K562 (cell line): Measurements from ENCODE around the gene QPRT. TPM values are rescaled to one million over a fixed set of nuclear protein-coding genes. Genes with fewer than 3 reads are reported as not detected.

Experiments
- ATF3 ChIP-seq, 2 experiments: fragments of 450-650 bp in 1 of 2; sonication (generic) in 1 of 2; formaldehyde crosslinking in 1 of 2; IDR thresholded peaks in 1 of 2; conservative IDR thresholded peaks in 1 of 2; 2 replicates each; pipeline versions ENCODE4 v1.6.1 to v1.8.1; 2016 to 2023; ENCODE audit warnings: mild to moderate bottlenecking in 2 of 2, moderate library complexity in 2 of 2, inconsistent platforms in 1 of 2, missing genetic modification reagents in 1 of 2
- CREB5 ChIP-seq: fragments of 250-450 bp; sonication (Bioruptor Pico); IDR thresholded peaks from 2 replicates; pipeline ENCODE4 v1.5.0; 2020; ENCODE audit warnings: mild to moderate bottlenecking
- DLX4 ChIP-seq: fragments of 250-450 bp; sonication (Bioruptor Pico); IDR thresholded peaks from 2 replicates; pipeline ENCODE4 v1.6.1; 2021; ENCODE audit warnings: mild to moderate bottlenecking
- DPF2 ChIP-seq: fragments of 450-650 bp; IDR thresholded peaks from 2 replicates; pipeline ENCODE4 v1.6.1; 2016
- EZH2 ChIP-seq: IDR thresholded peaks from 2 replicates; pipeline ENCODE4 v1.6.1; 2012; ENCODE audit warnings: low read depth, mild to moderate bottlenecking, inconsistent platforms, low read length, borderline replicate concordance
- HOXB6 ChIP-seq: fragments of 250-450 bp; sonication (Bioruptor Pico); IDR thresholded peaks from 2 replicates; pipeline ENCODE4 v1.5.1; 2022; ENCODE audit warnings: mild to moderate bottlenecking, borderline replicate concordance
- IRF9 ChIP-seq: fragments of 450-650 bp; IDR thresholded peaks from 2 replicates; pipeline ENCODE4 v1.6.1; 2016; ENCODE audit warnings: missing biosample characterization, missing genetic modification characterization
- JUND ChIP-seq, 2 experiments: IDR thresholded peaks; 2 replicates in 1 of 2; 3 replicates in 1 of 2; pipeline ENCODE4 v1.6.1; 2011; ENCODE audit warnings: borderline replicate concordance in 2 of 2, low read depth in 2 of 2, low read length in 2 of 2, improper control_type of control experiment in 1 of 2, missing biosample characterization in 1 of 2, missing genetic modification characterization in 1 of 2, missing genetic modification reagents in 1 of 2
- MTF1 ChIP-seq: fragments of 250-450 bp; sonication (Bioruptor Pico); IDR thresholded peaks from 2 replicates; pipeline ENCODE4 v1.9.0; 2021; ENCODE audit warnings: moderate library complexity, mild to moderate bottlenecking, inconsistent platforms, borderline replicate concordance
- NFIX ChIP-seq: fragments of 250-450 bp; sonication (Bioruptor Pico); IDR thresholded peaks from 2 replicates; pipeline ENCODE4 v1.4.0; 2020; ENCODE audit warnings: low read depth, mild to moderate bottlenecking, moderate library complexity
- PURB ChIP-seq: sonication (generic); formaldehyde crosslinking; IDR thresholded peaks from 2 replicates; pipeline ENCODE4 v1.9.0; 2021; ENCODE audit warnings: low read depth, mild to moderate bottlenecking, missing genetic modification reagents
- RCOR1 ChIP-seq, 2 experiments: IDR thresholded peaks; 2 replicates each; pipeline ENCODE4 v1.6.1; 2012; ENCODE audit warnings: low read depth in 2 of 2, low read length in 2 of 2, borderline replicate concordance in 1 of 2, improper control_type of control experiment in 1 of 2
- RNF219 ChIP-seq: fragments of 250-450 bp; sonication (Bioruptor Pico); IDR thresholded peaks from 2 replicates; pipeline ENCODE4 v1.5.0; 2022; ENCODE audit warnings: mild to moderate bottlenecking
- SMAD2 ChIP-seq: fragments of 150-350 bp; IDR thresholded peaks from 2 replicates; pipeline ENCODE4 v1.6.1; 2014; ENCODE audit warnings: low read depth, mild to moderate bottlenecking, low read length
- SOX6 ChIP-seq: fragments of 450-650 bp; IDR thresholded peaks from 2 replicates; pipeline ENCODE4 v1.6.1; 2014; ENCODE audit warnings: mild to moderate bottlenecking
- THRB ChIP-seq: fragments of 450-650 bp; formaldehyde crosslinking; conservative IDR thresholded peaks from 2 replicates; pipeline ENCODE4 v1.4.0; 2022; ENCODE audit warnings: mild to moderate bottlenecking, missing genetic modification characterization
- ZKSCAN1 ChIP-seq: fragments of 150-350 bp; IDR thresholded peaks from 2 replicates; pipeline ENCODE4 v1.6.1; 2016; ENCODE audit warnings: low read depth, low read length
- polyA plus RNA-seq, 8 experiments: library from polyadenylated mRNA; depleted of rRNA in 4 of 8; stranded (reverse) in 5 of 8; unstranded in 3 of 8; fragments of >200 nt; fragmentation: Nextera tagmentation in 2 of 8; fragmentation: Illumina TruSeq in 1 of 8; extraction: Ambion mirVana in 2 of 8; extraction: Trizol in 1 of 8; gene quantifications; 2 replicates each; pipeline versions ENCODE4 v1.2.1 to v1.2.3, GENCODE V29; 2011 to 2014; ENCODE audit warnings: inconsistent platforms in 1 of 8, missing spikeins in 1 of 8
- total RNA-seq, 7 experiments: library from RNA; depleted of rRNA in 6 of 7; stranded (reverse); fragments of >200 nt in 6 of 7; fragmentation: Illumina TruSeq in 2 of 7; extraction: Trizol in 2 of 7; gene quantifications; 2 replicates each; pipeline versions ENCODE4 v1.2.1 to v1.2.3, GENCODE V29; 2011 to 2021; ENCODE audit warnings: low replicate concordance in 1 of 7

QPRT gene
- total and polyA plus RNA-seq, 9 of the 15 experiments (the other 6 are each of a cell fraction or from before 2014, with no cell fraction given): 7.7 to 112 (median 64.1) TPM

GRCh38 chr16:29658705-29659104, 20.3 kb upstream of the QPRT start (continued):
- no peak for TF ChIP-seq THRB (CRISPR knock-in tag)
- no peak for TF ChIP-seq RNF219 (CRISPR knock-in tag)
- no peak for TF ChIP-seq ZKSCAN1
- TF ChIP-seq MTF1 (CRISPR knock-in tag): no peak
- TF ChIP-seq ATF3 (IDR thresholded peaks at IDR 0.05): peak; percentile 77
- TF ChIP-seq ATF3 (CRISPR knock-in tag; conservative IDR thresholded peaks at IDR 0.05): no peak
- no peak for TF ChIP-seq EZH2
- TF ChIP-seq DLX4 (CRISPR knock-in tag): no peak
- TF ChIP-seq PURB (CRISPR knock-in tag): no peak
- peak; percentile 55; the same call in 1 of the 2 replicates for TF ChIP-seq DPF2
- TF ChIP-seq SMAD2: no peak
- TF ChIP-seq NFIX (CRISPR knock-in tag): no peak
- no peak for TF ChIP-seq IRF9 (tag)
- TF ChIP-seq CREB5 (CRISPR knock-in tag): no peak
- no peak for TF ChIP-seq HOXB6 (CRISPR knock-in tag)
- TF ChIP-seq RCOR1 (IDR thresholded peaks at IDR 0.05; ENCODE audit: borderline replicate concordance in 1 of 2, low read depth in 2 of 2, low read length in 2 of 2): peak in 1 of 2 experiments; percentile 35; a peak in 1 of 4 replicates
- peak; percentile 28; the same call in 1 of the 2 replicates for TF ChIP-seq SOX6
- peak; percentile 80 for TF ChIP-seq JUND (IDR thresholded peaks at IDR 0.05; ENCODE audit: borderline replicate concordance, low read depth, low read length)
- TF ChIP-seq JUND (tag; IDR thresholded peaks at IDR 0.05; ENCODE audit: borderline replicate concordance, low read depth, low read length): peak; percentile 39; the same call in 1 of the 3 replicates
